ENCODE measurements around the gene ZBED1.
"Not testable (repeated sequence)": the region's sequence is repeated elsewhere in the genome, so short reads cannot be mapped to it uniquely, and the experiment has no call there.

Gene ZBED1

DNA sequence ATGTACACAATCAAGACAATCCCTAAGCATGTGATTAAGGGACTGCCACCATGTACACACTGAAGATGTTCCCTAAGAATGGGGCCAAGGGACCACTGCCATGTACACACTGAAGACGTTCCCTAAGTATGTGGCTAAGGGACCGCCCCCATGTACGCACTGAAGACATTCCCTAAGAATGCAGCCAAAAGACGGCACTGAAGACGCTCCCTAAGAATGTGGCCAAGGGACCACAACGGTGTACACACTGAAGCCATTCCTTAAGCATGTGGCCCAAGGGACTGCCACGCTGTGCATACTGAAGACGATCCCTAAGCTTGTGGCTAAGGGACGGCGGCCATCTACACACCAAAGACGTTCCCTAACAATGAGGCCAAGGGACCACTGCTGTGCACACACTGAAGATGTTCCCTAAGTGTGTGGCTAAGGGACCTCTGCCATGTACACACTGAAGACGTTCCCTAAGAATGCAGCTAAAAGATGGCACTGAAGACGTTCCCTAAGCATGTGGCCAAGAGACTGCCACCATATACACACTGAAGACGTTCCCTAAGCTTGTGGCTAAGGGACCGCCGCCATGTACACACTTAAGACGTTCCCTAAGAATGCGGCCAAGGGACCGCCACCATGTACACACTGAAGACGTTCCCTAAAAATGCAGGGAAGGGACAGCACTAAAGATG lies 26.4 kb downstream of the ZBED1 start:
- DNase-seq (ENCODE audit: low read depth): no peak

DNA sequence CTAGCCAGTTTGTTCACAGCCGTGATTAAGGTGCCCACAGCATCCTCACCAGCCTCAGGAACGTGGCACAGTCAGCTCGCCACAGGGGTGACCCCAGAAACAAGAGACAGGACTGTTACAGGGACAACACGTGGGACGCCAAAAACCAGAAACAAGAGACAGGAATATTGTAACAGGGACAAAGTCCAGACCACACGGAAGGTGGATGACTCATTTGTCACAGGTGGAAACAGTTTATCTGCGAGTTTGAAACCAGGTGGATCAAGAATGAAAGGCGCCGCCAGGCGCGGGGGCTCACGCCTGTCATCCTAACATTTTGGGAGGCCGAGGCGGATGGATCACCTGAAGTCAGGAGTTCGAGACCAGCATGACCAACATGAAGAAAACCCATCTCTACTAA lies 27.7 kb downstream of the ZBED1 start:
- DNase-seq (ENCODE audit: low read depth): not testable (repeated sequence)

DNA sequence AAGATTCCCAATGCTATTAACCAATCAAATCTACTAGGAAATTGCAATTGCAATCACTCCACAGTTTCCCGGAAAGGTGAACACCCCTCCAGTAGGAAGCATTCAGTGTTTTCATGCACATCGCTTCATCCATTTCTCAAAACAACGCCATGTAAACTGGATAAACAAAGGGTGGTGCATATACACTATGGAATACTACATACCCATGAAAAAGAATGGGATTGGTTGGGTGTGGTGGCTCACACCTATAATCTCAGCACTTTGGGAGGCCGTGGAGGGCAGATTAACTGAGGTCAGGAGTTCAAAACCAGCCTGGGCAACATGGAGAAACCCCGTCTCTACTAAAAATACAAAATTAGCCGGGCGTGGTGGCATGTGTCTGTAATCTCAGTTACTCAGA lies 29.1 kb downstream of the ZBED1 start:
- no peak for DNase-seq (ENCODE audit: low read depth)

DNA sequence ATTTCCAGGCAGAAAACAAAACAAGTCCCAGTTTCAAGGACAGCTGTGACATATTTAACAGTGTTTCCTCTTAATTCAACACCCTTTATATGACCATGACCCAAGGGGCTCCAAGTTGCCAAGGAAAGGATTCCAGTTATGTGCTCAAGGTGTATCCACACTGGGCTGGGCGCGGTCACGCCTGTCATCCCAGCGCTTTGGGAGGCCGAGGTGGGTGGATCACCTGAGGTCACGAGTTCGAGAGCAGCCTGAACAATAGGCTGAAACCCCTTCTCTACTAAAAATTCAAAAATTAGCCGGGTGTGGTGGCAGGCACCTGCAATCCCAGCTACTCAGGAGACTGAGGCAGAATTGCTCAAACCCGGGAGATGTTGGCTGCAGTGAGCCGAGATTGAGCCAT lies 29.6 kb downstream of the ZBED1 start:
- not testable (repeated sequence) for DNase-seq (ENCODE audit: low read depth)

DNA sequence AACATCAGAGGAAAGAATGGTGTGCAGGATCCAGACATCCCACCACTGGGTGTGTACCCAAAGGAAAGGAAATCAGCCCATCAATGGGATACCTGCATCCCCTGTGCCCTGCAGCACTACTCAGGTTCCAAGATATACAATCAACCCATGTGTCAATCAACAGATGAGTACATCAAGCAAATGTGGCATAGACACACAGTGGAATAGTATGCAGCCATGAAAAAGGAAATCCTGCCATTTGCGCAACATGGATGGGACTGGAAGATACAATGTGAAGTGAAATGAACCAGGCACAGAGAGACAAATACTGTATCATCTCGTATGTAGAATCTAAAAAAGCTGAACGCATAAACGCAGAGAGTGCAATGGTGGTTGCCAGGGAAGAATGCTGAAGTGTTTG lies 30.9 kb downstream of the ZBED1 start:
- DNase-seq (ENCODE audit: low read depth): not testable (repeated sequence)

DNA sequence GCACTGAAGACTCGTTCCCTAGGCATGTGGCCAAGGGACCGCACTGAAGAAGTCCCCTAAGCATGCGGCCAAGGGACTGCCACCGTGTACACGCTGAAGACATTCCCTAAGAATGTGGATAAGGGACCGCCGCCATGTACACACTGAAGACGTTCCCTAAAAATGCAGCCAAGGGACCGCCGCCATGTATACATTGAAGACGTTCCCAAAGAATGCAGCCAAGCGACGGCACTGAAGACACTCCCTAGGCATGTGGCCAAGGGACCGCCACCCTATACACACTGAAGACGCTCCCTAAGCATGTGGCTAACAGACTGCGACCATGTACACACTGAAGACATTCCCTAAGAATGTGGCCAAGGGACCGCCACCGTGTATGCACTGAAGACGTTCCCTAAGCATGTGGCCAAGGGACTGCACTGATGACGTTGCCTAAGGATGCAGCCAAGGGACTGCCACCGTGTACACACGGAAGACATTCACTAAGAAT lies 31.5 kb downstream of the ZBED1 start:
- no peak for DNase-seq (ENCODE audit: low read depth)

DNA sequence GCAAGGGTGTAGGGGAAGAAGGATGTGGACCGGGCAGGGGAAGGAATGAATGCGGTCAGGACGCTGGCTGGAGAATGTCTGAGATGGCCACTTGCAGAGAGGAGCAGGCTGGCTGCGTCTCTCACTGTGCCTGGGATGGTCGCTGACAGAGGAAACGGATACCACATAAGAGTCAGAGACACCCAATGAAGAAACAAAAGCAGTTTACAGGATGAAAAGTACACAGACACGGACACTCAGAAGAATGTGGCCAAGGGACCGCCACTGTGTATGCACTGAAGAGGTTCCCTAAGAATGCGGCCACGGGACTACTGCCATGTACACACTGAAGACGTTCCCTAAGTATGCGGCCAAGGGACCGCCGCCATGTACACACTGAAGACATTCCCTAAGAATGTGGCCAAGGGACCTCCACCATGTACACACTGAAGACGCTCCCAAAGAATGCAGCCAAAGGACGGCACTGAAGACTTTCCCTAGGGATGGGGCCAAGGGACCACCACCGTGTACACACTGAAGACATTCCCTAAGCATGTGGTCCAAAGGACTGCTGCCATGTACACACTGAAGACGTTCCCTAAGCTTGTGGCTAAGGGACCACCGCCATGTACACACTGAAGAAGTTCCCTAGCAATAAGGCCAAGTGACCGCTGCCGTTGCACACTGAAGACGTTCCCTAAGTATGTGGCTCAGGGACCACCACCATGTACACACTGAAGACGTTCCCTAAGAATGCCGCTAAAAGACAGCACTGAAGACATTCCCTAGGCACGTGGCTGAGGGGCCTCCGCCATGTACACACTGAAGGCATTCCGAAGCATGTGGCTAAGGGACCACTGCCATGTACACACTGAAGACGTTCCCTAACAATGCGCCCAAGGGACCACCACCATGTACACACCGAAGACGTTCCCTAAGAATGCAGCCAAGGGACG lies 32.2 kb downstream of the ZBED1 start:
- no peak for DNase-seq (ENCODE audit: low read depth)

DNA sequence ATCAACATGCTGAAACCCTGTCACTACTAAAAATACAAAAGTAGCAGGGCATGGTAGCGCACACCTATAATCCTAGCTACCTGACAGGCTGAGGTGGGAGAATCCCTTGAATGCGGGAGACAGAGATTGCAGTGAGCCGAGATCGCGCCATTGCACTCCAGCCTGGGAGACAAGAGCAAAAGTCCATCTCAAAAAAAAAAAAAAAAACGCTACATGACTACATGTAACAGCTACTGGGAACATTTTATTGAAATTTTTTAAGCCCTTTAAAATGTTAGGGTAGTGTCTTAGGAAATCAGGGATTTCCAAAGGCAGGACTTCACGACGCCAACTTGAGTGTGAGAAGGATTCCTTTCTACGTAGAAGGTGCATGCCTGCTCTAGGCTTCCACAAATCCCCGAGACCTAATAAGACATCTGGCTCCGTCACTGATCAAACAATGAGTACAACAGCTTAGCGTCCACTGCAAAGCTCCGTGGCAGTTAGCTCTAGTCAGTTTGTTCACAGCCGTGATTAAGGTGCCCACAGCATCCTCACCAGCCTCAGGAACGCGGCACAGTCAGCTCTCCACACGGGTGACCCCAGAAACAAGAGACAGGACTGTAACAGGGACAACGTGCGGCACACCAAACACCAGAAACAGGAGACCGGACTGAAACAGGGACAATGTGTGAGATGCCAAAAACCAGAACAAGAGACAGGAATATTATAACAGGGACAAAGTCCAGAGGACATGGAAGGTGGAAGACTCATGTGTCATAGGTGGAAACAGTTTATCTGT lies 33.7 kb downstream of the ZBED1 start:
- DNase-seq (ENCODE audit: low read depth): no peak

DNA sequence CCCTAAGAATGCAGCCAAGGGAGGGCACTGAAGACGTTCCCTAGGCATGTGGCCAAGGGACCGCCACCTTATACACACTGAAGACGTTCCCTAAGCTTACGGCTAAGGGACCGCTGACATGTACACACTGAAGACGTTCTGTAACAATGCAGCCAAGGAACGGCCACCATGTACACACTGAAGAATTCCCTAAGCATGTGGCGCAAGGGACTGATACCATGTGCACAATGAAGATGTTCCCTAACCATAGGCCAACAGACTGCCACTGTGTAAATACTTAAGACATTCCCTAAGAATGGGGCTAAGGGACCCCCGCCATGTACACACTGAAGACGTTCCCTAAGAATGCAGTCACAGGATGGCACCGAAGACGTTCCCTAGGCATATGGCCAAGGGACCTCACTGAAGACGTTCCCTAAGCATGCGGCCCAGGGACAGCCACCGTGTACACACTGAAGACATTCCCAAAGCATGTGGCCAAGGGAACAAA lies 36.1 kb downstream of the ZBED1 start:
- no peak for DNase-seq (ENCODE audit: low read depth)

DNA sequence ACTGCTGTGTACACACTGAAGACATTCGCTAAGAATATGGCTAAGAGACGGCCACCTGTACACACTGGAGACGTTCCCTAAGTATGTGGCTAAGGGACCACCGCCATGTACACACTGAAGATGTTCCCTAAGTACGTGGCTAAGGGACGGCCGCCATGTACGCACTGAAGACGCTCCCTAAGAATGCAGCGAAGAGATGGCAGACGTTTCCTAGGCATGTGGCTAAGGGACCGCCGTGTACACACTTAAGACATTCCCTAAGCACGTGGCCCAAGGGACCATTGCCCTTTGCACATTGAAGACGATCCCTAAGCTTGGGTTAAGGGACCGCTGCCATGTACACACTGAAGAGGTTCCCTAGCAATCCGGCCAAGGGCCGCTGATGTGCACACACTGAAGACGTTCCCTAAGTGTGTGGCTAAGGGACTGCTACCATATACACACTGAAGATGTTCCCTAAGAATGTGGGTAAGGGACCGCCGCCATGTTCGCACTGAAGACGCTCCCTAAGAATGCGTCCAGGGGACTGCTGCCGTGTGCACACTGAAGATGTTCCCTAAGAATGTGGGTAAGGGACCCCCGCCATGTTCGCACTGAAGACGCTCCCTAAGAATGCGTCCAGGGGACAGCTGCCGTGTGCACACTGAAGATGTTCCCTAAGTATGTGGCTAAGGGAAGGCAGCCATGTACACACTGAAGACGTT lies 36.7 kb downstream of the ZBED1 start:
- no peak for DNase-seq (ENCODE audit: low read depth)

DNA sequence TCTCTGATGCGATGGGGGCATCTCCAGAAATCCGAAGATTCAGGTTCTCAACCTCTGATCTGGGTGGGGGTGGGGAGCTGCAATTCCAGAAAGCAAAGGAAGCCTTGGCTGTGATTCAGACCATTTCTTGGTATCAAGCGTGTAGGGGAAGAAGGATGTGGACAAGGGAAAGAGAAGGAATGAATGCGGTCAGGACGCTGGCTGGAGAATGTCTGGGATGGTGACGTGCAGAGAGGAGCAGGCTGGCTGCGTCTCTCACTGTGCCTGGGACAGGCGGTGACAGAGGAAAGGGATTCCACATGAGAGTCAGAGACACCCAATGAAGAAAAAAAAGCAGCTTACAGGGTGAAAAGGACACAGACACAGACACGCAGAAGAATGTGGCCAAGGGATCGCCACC lies 37.3 kb downstream of the ZBED1 start:
- not testable (repeated sequence) for DNase-seq (ENCODE audit: low read depth)

DNA sequence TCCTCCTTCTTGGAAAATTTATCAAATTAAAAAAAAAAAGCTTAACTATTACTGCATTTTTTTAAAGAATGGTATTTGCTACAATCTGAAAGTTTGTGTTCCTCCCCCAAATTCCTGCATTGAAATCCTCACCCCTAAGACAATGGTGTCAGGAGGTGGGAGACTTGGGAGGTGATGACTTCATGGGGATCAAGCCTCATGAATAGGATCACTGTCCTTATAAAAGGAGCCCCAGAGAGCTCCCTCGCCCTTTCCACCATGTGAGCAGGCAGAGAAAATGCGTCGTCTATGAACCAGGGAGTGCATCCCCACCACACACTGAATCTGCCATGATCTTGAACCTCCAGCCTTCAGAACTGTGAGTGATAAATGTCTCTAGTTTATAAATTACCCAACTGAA lies 38.0 kb downstream of the ZBED1 start:
- no peak for DNase-seq (ENCODE audit: low read depth)

DNA sequence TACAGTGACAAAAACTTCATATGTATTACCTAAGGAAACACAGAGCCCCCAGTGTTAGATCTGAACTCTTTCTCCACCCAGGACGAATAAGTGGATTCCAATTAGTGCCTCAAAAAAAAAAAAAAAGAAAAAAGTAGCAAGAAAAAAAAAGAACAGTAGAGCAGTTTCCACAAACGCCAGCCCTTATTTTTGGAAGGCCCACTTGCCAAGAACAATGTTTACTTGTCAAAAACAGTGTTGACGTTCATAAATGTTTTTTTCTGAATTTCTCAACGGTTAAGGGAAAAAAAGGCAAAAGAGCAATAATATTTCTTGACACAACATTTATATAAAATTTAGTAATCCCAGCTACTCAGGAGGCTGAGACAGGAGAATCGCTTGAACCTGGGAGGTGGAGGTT lies 38.7 kb downstream of the ZBED1 start:
- no peak for DNase-seq (ENCODE audit: low read depth)

DNA sequence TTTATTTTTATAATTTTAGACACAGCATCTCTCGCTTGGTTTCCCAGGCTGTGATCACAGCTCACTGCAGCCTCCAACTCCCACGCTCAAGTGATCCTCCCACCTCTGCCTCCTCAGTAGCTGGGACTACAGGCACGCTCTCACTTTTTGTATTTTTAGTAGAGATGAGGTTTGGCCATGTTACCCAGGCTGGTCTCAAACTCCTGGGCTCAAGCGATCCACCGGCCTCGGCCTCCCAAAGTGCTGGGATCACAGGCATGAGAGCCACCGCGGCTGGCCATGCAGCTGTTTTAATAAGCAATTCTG lies 39.1 kb downstream of the ZBED1 start:
- DNase-seq (ENCODE audit: low read depth): no peak

DNA sequence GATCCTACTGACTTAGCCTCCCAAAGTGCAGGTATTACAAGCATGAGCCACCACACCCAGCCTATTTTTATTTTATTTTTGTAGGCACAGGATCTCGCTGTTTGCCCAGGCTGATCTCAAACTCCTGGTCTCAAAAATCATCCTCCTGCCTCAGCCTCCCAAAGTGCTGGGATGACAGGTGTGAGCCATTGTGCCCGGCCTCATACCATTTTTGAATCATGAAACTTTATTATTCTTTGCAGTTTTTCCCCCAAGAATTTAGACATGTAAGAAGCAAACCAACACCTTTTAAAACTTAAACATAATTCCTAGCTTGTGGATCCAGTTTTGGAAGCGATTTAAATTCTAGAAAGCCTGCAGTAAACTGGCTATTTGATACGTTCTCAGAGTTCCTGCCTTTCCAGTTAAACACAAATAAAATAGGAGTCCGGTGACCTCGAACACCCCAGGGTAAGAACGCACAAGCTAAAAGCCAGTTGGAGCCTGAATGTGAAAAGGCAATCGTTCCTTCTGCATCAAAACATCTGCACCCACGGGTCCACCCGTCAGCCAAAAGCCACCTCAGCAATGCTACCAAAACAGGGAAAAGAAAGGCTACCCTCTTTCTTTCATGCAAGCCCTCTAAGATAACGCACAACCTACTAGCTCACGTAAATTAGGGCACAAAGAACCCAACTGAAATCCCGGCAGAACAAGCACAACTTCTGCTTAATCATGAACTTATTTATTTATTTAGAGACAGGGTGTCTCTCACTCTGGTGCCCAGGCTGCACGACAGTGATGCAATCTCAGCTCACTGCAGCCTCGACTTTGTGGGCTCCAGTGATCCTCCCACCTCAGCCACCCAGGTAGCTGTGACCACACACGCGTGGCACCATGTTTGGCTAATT lies 39.7 kb downstream of the ZBED1 start:
- not testable (repeated sequence) for DNase-seq (ENCODE audit: low read depth)

DNA sequence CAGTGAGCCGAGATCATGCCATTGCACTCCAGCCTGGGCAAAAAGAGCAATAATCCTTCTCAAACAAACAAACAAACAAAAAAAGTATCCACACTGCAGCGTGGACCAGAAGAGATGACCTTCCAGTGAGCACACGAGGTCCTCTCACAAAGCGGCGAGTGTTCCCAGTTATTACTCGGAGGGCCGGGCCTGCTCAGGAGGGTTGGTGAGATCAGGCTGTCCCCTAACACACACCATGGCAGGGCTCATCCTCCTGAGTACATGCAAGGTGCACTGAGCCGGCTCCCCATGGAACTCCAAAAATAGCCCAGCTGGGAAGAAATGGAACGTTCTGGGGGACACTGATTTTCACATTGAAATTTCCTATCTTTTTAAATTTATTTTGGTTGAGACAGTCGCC lies 40.7 kb downstream of the ZBED1 start:
- not testable (repeated sequence) for DNase-seq (ENCODE audit: low read depth)

DNA sequence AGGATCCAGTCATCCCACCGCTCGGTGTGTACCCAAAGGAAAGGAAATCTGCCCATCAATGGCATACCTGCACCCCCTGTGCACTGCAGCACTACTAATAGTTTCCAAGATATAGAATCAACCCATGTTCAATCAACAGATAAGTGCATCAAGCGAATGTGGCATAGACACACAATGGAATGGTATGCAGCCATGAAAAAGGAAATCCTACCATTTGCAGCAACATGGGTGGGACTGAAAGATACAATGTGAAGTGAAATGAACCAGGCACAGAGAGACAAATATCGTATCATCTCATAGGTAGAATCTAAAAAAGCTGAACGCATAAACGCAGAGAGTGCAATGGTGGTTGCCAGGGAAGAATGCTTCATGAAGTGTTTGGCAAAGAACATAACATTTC lies 42.5 kb downstream of the ZBED1 start:
- DNase-seq (ENCODE audit: low read depth): no peak

DNA sequence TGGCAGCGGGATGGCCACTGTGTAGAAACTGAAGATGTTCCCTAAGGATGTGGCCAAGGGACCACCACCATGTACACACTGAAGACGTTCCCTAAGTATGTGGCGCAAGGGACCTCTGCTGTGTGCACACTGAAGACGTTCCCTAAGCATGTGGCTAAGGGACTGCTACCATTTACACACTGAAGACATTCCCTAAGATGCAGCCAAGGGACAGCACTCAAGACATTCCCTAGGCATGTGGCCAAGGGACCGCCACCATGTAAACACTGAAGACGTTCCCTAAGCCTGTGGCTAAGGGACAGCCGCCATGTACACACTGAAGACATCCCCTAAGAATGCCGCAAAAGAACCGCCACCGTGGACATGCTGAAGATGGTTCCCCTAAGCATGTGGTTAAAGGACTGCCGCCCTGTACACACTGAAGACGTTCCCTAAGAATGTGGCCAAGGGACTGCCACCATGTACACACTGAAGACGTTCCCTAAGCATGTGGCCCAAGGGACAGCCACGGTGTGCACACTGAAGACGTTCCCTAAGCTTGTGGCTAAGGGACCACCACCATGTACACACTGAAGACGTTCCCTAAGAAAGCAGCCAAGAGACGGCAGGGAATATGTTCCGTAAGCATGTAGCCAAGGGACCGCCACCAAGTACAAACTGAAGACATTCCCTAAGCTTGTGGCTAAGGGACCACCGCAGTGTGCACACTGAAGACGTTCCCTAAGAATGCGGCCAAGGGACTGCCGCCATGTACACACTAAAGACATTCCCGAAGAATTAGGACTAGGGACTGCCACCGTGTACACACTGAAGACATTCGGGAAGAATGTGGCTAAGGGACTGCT lies 43.3 kb downstream of the ZBED1 start:
- no peak for DNase-seq (ENCODE audit: low read depth)

DNA sequence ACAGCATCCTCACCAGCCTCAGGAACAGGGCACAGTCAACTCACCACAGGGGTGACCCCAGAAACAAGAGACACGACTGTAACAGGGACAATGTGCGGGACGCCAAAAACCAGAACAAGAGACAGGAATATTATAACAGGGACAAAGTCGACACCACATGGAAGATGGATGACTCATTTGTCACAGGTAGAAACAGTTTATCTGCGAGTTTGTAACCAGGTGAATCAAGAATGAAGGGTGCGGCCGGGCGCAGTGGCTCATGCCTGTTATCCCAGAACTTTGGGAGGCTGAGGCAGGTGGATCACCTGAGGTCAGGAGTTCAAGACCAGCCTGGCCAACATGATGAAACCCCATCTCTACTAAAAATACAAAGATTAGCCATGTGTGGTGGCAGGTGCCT lies 44.7 kb downstream of the ZBED1 start:
- not testable (repeated sequence) for DNase-seq (ENCODE audit: low read depth)

DNA sequence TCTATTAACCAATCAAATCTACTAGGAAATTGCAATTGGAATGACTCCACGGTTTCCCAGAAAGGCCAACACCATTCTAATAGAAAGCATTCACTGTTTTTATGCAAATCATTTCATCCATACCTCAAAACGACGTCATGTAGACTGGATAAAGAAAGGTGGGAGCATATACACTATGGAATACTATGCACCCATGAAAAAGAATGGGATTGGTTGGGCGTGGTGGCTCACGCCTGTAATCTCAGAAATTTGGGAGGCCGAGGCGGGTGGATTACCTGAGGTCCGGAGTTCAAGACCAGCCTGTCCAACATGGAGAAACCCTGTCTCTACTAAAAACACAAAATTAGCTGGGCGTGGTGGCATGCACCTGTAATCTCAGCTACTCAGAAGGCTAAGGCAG lies 46.2 kb downstream of the ZBED1 start:
- DNase-seq (ENCODE audit: low read depth): not testable (repeated sequence)
